ENCODE data around the gene SIRPG.

DNA sequence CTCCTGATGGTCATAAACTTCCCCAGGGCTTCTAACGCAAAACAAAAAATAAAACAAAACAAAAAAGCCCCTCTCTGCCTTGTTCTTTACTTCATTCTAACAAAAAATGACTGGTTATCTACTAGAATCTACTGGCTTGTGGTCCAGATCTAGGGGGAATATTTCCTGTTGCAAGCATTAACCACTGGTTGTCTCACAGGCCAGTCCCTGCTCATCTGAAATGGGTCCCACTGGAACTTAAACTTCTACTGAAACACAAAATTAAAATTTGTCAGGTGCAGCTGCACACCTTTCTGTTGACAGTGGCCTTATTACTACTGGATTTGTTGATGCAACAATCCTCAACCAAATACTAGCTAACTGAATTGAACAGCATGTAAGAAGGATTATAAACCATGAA is 5.5 kb downstream of the SIRPG start:
- TF ChIP-seq FOXM1 (IDR thresholded peaks at IDR 0.05; ENCODE audit: borderline replicate concordance, low read depth), result no peak
- TF ChIP-seq, protein P1, sequence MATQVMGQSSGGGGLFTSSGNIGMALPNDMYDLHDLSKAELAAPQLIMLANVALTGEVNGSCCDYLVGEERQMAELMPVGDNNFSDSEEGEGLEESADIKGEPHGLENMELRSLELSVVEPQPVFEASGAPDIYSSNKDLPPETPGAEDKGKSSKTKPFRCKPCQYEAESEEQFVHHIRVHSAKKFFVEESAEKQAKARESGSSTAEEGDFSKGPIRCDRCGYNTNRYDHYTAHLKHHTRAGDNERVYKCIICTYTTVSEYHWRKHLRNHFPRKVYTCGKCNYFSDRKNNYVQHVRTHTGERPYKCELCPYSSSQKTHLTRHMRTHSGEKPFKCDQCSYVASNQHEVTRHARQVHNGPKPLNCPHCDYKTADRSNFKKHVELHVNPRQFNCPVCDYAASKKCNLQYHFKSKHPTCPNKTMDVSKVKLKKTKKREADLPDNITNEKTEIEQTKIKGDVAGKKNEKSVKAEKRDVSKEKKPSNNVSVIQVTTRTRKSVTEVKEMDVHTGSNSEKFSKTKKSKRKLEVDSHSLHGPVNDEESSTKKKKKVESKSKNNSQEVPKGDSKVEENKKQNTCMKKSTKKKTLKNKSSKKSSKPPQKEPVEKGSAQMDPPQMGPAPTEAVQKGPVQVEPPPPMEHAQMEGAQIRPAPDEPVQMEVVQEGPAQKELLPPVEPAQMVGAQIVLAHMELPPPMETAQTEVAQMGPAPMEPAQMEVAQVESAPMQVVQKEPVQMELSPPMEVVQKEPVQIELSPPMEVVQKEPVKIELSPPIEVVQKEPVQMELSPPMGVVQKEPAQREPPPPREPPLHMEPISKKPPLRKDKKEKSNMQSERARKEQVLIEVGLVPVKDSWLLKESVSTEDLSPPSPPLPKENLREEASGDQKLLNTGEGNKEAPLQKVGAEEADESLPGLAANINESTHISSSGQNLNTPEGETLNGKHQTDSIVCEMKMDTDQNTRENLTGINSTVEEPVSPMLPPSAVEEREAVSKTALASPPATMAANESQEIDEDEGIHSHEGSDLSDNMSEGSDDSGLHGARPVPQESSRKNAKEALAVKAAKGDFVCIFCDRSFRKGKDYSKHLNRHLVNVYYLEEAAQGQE (IDR thresholded peaks at IDR 0.05; ENCODE audit: low read depth), result no peak
- TF ChIP-seq EGR1 (IDR thresholded peaks at IDR 0.05), result no peak
- TF ChIP-seq RAD21 (IDR thresholded peaks at IDR 0.05; ENCODE audit: low read depth), result no peak
- TF ChIP-seq EP300 (IDR thresholded peaks at IDR 0.05; ENCODE audit: borderline replicate concordance), result no peak
- no peak for TF ChIP-seq USF1 (IDR thresholded peaks at IDR 0.05)
- TF ChIP-seq CREB1 (IDR thresholded peaks at IDR 0.05; ENCODE audit: low read depth), result no peak
- no peak for TF ChIP-seq YY1 (IDR thresholded peaks at IDR 0.05; ENCODE audit: low read depth)
- no peak for TF ChIP-seq TCF12 (IDR thresholded peaks at IDR 0.05; ENCODE audit: low read depth)
- TF ChIP-seq NFIC (IDR thresholded peaks at IDR 0.05), result no peak
- no peak for TF ChIP-seq MAX (IDR thresholded peaks at IDR 0.05)
- TF ChIP-seq TAF1 (IDR thresholded peaks at IDR 0.05; ENCODE audit: low read depth), result no peak
- no peak for TF ChIP-seq TEAD4 (IDR thresholded peaks at IDR 0.05)
